Psoas muscle (tissue), 8 donors: ENCODE data around the gene AGRN. TPM values are rescaled to one million over a fixed set of nuclear protein-coding genes. Genes with fewer than 3 reads are reported as not detected.

Experiments
- ATAC-seq, 4 donors: fragments of 200-7000 bp; cut with Tn5 transposase; one replicate each; pipeline ENCODE4 v1.9.1; 2020; ENCODE audit warnings: moderate library complexity in 3 of 4, mild to moderate bottlenecking in 2 of 4
- DNase-seq, 2 donors: peaks; one replicate each; pipeline ENCODE4 v3.0.0-alpha.2; 2020
- H3K27ac ChIP-seq: fragments of 200-600 bp; one replicate; pipeline ENCODE4 v1.8.0; 2022
- H3K27me3 ChIP-seq, 3 donors: fragments of 200-600 bp in 1 of 3; one replicate each; pipeline versions ENCODE4 v1.6.1 to v1.8.0; 2013 to 2022; ENCODE audit warnings: low read length in 2 of 3, mild to moderate bottlenecking in 2 of 3, moderate library complexity in 1 of 3; ENCODE audit not compliant: insufficient read depth in 3 of 3
- H3K36me3 ChIP-seq, 2 donors: fragments of 200-600 bp in 1 of 2; one replicate each; pipeline versions ENCODE4 v1.6.1 to v1.8.0; 2013 to 2022; ENCODE audit warnings: low read depth in 1 of 2, mild to moderate bottlenecking in 1 of 2, moderate library complexity in 1 of 2; ENCODE audit not compliant: insufficient read depth in 1 of 2
- H3K4me1 ChIP-seq: fragments of 200-600 bp; one replicate; pipeline ENCODE4 v1.8.0; 2022
- H3K4me3 ChIP-seq: fragments of 200-600 bp; one replicate; pipeline ENCODE4 v1.8.0; 2022; ENCODE audit warnings: mild to moderate bottlenecking
- H3K9me3 ChIP-seq: fragments of 200-600 bp; one replicate; pipeline ENCODE4 v1.8.0; 2022
- WGBS, 3 donors: extraction: QIAGEN DNeasy Blood & Tissue Kit; methylation state at CpG; one replicate each; pipeline versions ENCODE4 v1.1.6 to v1.1.7; 2013; 5-methylcytosine and 5-hydroxymethylcytosine counted together
- intact Hi-C, 2 donors: fragments of 100-400 bp; cut with DNase I; formaldehyde crosslinking; loops; one replicate each; pipeline versions ENCODE4 v1.11.0 to v1.14.2; 2022
- polyA plus RNA-seq, 3 donors: library from polyadenylated mRNA; stranded (reverse); fragments of 200-250 nt; gene quantifications; one replicate each; pipeline ENCODE4 v1.2.3, GENCODE V29; 2013
- total RNA-seq, 4 donors: library from RNA; stranded (reverse); fragmentation: NEBNext Ultra II Directional in 2 of 4; extraction: Animal tissue kit (Norgen Biotek cat#: 25700) in 2 of 4; gene quantifications; one replicate each; pipeline versions ENCODE4 v1.2.1 to v1.2.4, GENCODE V29; 2021 to 2023
- TF ChIP-seq, protein P1 (sequence below): fragments of 200-600 bp; IDR thresholded peaks from one replicate; pipeline ENCODE4 v1.8.0; 2022; ENCODE audit warnings: antibody characterized with exemption
- donor health status: healthy with polysubstance abuse.
- donor health status: DM: no; HTN: no; CAD: no; lungs with moderate emphysema.
- donor health status: Bipolar disorder and iron deficiency.
- donor health status: healthy.
- donor health status: DM: yes; HTN: yes; CAD: no.
- donor health status: DM: no; HTN: no; CAD: no.
- donor health status: DM: no; HTN: no; CAD: no.
- donor health status: DM: yes; HTN: yes; CAD: no.

The AGRN gene
- total and polyA plus RNA-seq, 7 donors: 1.3 to 5.4 (median 3.4) TPM

DNA sequence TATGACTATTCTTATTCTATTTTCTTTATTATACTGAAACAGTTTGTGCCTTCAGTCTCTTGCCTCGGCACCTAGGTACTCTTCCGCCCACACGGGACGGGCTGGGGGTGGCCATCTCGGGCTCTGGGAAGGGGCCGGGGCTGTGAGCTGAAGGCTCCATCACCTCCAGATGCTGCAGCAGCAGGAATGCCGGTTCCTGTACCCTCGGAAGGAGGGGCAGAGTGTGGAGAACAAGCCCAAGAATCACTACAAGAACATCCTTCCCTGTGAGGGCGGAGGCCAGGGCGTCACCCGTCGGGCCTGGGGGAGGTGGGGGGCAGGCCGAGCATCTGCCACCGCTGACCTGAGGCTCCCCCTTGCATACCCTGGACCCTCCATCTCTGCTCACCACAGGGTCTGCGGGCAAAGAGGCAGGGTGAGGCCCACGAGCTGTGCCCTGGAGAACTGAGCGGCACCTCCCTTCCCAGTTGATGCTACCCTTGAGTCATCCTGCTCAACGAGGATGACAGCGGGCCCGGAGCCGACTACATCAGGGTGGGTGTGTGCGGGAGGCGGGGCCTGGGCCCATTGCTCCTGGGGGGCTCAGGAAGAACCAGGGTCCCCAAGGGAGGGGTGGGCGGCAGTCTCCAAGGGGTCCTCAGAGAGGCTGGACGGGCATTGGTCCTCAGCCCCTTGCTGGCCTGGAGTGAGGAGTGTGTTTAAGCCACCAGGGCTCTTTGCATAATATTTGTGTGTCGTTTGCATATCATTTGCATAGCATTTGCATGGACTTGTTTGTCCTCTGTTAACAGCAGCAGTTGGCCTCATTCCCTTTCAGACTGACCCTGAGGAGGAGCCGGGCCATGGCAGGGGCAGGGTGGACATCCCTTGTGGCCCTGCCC, 46.7 kb downstream of the AGRN start:
- Histone ChIP-seq H3K4me3 (no peak overlapping the region), H3K27me3 (peaks cover 0 to 87% (median 40%) of the 10 kb centered on the region in 3 donors), H3K36me3 (no peaks in the 10 kb centered on the region), H3K4me1 (peaks cover 3% of the 10 kb centered on the region), H3K27ac (no peak overlapping the region), H3K9me3 (no peaks in the 10 kb centered on the region)
- TF ChIP-seq, protein P1, sequence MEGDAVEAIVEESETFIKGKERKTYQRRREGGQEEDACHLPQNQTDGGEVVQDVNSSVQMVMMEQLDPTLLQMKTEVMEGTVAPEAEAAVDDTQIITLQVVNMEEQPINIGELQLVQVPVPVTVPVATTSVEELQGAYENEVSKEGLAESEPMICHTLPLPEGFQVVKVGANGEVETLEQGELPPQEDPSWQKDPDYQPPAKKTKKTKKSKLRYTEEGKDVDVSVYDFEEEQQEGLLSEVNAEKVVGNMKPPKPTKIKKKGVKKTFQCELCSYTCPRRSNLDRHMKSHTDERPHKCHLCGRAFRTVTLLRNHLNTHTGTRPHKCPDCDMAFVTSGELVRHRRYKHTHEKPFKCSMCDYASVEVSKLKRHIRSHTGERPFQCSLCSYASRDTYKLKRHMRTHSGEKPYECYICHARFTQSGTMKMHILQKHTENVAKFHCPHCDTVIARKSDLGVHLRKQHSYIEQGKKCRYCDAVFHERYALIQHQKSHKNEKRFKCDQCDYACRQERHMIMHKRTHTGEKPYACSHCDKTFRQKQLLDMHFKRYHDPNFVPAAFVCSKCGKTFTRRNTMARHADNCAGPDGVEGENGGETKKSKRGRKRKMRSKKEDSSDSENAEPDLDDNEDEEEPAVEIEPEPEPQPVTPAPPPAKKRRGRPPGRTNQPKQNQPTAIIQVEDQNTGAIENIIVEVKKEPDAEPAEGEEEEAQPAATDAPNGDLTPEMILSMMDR: no peak
- 58 to 67% (median 60%) methylated on average over 26 to 27 of the region's 27 CpGs for WGBS, 3 donors
- intact Hi-C loops: no loop called here
- DNase-seq (no peak), ATAC-seq (no peak)

DNA sequence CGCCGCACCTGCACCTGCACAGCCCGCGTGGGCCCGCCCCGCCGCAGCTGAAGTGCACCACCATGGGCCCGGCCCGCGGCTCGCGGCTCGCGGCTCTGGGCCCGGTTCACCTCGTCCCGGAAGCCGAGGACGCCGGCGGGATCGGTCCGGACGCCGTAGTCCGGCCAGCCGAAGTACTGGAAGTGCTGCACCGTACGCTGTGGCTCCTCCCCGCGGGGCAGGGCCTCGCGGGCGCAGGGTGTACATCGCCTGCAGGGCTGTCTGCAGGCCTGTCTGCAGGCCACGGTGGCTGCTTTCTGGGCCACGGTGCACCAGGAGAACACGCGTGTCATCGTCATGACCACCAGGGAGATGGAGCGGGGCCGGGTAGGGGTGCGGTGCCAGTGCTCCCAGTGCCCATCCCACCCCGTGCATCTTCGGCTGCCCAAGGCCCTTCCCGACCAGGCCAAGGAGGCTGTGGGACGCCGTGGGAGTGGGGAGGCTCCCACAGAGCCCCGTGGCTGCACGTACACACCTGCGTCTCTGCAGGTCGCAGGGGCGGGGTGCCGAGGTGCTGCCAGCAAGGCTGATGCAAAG, 47.5 kb downstream of the AGRN start:
- WGBS, 3 donors: 76 to 78% (median 76%) methylated on average over 50 to 54 of the region's 54 CpGs
- no peak for DNase-seq
- no peak for ATAC-seq
- no peaks in the 10 kb centered on the region for H3K9me3 ChIP-seq
- H3K4me1 ChIP-seq: peaks cover 3% of the 10 kb centered on the region
- peak overlapping the region; percentile 14 for H3K4me3 ChIP-seq
- intact Hi-C loops: no loop called here
- H3K36me3 ChIP-seq: no peaks in the 10 kb centered on the region
- TF ChIP-seq, protein P1: no peak
- no peak overlapping the region for H3K27ac ChIP-seq
- peaks cover 0 to 89% (median 38%) of the 10 kb centered on the region in 3 donors for H3K27me3 ChIP-seq

GRCh38 chr1:1067860-1068516, 48.1 kb downstream of the AGRN start:
- Histone ChIP-seq H3K27me3 (peaks cover 0 to 89% (median 33%) of the 10 kb centered on the region in 3 donors), H3K4me3 (peak overlapping the region; percentile 60), H3K9me3 (no peaks in the 10 kb centered on the region), H3K27ac (no peak overlapping the region), H3K36me3 (no peaks in the 10 kb centered on the region), H3K4me1 (peaks cover 3% of the 10 kb centered on the region)
- TF ChIP-seq, protein P1: no peak
- DNase-seq (no peak), ATAC-seq (no peak)
- intact Hi-C loops: no loop called here
- 33 to 40% (median 36%) methylated on average over 25 to 32 of the region's 32 CpGs for WGBS, 3 donors

DNA sequence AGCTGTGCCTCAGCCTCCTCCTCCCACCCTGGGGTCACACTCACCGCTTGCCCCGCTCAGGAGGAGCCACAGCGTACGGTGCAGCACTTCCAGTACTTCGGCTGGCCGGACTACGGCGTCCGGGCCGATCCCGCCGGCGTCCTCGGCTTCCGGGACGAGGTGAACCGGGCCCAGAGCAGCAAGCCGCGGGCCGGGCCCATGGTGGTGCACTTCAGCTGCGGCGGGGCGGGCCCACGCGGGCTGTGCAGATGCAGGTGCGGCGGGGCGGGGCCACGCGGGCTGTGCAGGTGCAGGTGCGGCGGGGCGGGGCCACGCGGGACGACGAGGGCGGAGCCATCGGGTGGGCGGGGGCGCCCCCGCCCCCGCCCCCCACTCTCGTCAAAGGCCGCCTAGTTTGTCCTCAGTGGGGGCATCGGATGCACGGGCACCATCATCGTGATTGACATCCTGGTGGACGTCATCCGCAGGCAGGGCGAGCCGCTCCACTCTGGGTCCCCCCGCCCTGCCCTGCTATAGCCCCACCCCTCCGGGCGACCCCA, 48.7 kb downstream of the AGRN start:
- Histone ChIP-seq H3K9me3 (no peaks in the 10 kb centered on the region), H3K4me3 (peak overlapping the region; percentile 60), H3K27me3 (peaks cover 0 to 89% (median 29%) of the 10 kb centered on the region in 3 donors), H3K36me3 (no peaks in the 10 kb centered on the region), H3K4me1 (peaks cover 3% of the 10 kb centered on the region), H3K27ac (no peak overlapping the region)
- intact Hi-C loops: no loop called here
- peak in 1 of 4 donors; percentile 6 for ATAC-seq
- WGBS, 3 donors: 1 to 4% (median 1%) methylated on average over 36 to 55 of the region's 55 CpGs
- TF ChIP-seq, protein P1: no peak
- no peak for DNase-seq
